HepG2 (cell line): ENCODE results near the gene HOXD3. TPM values are rescaled to one million over a fixed set of nuclear protein-coding genes. Genes with fewer than 3 reads are reported as not detected.

Experiments used
- ATAC-seq: fragments of 200-7000 bp; cut with Tn5 transposase; 3 replicates; pipeline ENCODE4 v1.9.1; 2020; ENCODE audit warnings: mild to moderate bottlenecking, moderate library complexity
- BruUV-seq: library from RNA; stranded (reverse); fragments of 400-500 nt; replicated peaks from 2 replicates; lab custom pipeline; 2021; lab: Mats Ljungman, UMichigan
- CTCF ChIA-PET: fragments of 300-600 bp; formaldehyde crosslinking; extraction: SDS; loops from one replicate; lab custom pipeline; 2021; ENCODE audit warnings: low total read pairs, inconsistent platforms, low intra/inter-chr PET ratio; lab: Yijun Ruan, JAX
- POLR2A ChIA-PET: fragments of 350-600 bp; sonication (Branson Sonifier 250); formaldehyde crosslinking; loops from one replicate; lab custom pipeline; 2020; ENCODE audit warnings: antibody characterized with exemption, inconsistent platforms; lab: Yijun Ruan, JAX
- DNase-seq: peaks from one replicate; pipeline ENCODE4 v3.0.0-alpha.2; 2015; ENCODE audit warnings: low spot score
- FAIRE-seq: peaks from 3 replicates; lab custom pipeline; 2011; peaks lifted over from hg19 to GRCh38; lab: Jason Lieb, UNC
- H2AFZ ChIP-seq: one replicate; pipeline ENCODE4 v1.6.1; 2011; ENCODE audit warnings: low read length, inconsistent platforms
- H3K27ac ChIP-seq: fragments of 300-600 bp; 3 replicates; pipeline ENCODE4 v1.8.0; 2011; ENCODE audit warnings: mixed run types, mild to moderate bottlenecking, mixed read lengths, low read length, inconsistent platforms; ENCODE audit not compliant: insufficient read depth; ENCODE audit errors: extremely low read length
- H3K27me3 ChIP-seq, 2 experiments: fragments of 200-600 bp in 1 of 2; 2 replicates in 1 of 2; 3 replicates in 1 of 2; pipeline versions ENCODE4 v1.6.0 to v1.8.0; 2011; ENCODE audit warnings: low read length in 2 of 2, mild to moderate bottlenecking in 2 of 2, moderate library complexity in 2 of 2, inconsistent platforms in 1 of 2; ENCODE audit not compliant: insufficient read depth in 2 of 2, control insufficient read depth in 1 of 2
- H3K36me3 ChIP-seq, 2 experiments: fragments of 200-600 bp in 1 of 2; replicated peaks in 1 of 2; 2 replicates in 1 of 2; 3 replicates in 1 of 2; pipeline versions ENCODE4 v1.5.1 to v1.8.0; 2011; ENCODE audit warnings: low read length in 2 of 2, inconsistent platforms in 1 of 2; ENCODE audit not compliant: insufficient read depth in 2 of 2, control insufficient read depth in 1 of 2
- H3K4me1 ChIP-seq: 2 replicates; pipeline ENCODE4 v1.5.1; 2012; ENCODE audit warnings: low read length, inconsistent platforms; ENCODE audit not compliant: insufficient read depth
- H3K4me2 ChIP-seq: 2 replicates; pipeline ENCODE4 v1.6.0; 2011; ENCODE audit warnings: low read depth, low read length, inconsistent platforms
- H3K4me3 ChIP-seq, 3 experiments: fragments of 200-600 bp in 1 of 3; sonication (generic), shearing (Covaris generic) in 1 of 3; replicated peaks in 1 of 3; 2 replicates each; pipeline ENCODE4 v1.5.1; 2011 to 2016; ENCODE audit warnings: low read length in 3 of 3, inconsistent platforms in 2 of 3, low read depth in 2 of 3, mild to moderate bottlenecking in 2 of 3, control low read depth in 1 of 3, mixed read lengths in 1 of 3; ENCODE audit not compliant: insufficient read depth in 1 of 3
- H3K79me2 ChIP-seq: one replicate; pipeline ENCODE4 v1.6.1; 2011; ENCODE audit warnings: low read length, inconsistent platforms; ENCODE audit not compliant: insufficient read depth
- H3K9ac ChIP-seq: 2 replicates; pipeline ENCODE4 v1.6.0; 2011; ENCODE audit warnings: mild to moderate bottlenecking, low read depth, low read length, inconsistent platforms; ENCODE audit not compliant: insufficient read depth
- H3K9me3 ChIP-seq: 2 replicates; pipeline ENCODE4 v1.5.1; 2012; ENCODE audit warnings: mild to moderate bottlenecking, low read length
- H4K20me1 ChIP-seq: 2 replicates; pipeline ENCODE4 v1.6.0; 2011; ENCODE audit warnings: inconsistent platforms, mild to moderate bottlenecking, low read length, moderate library complexity; ENCODE audit not compliant: insufficient read depth
- ARNT ChIP-seq: fragments of 450-650 bp; IDR thresholded peaks from 2 replicates; pipeline ENCODE4 v1.6.1; 2017
- HNRNPLL ChIP-seq: fragments of 200-400 bp; formaldehyde crosslinking; IDR thresholded peaks from 2 replicates; pipeline ENCODE4 v1.6.1; 2017; ENCODE audit warnings: mild to moderate bottlenecking, low read depth, low read length; ENCODE audit not compliant: poor library complexity, severe bottlenecking
- ZNF235 ChIP-seq: sonication (generic); formaldehyde crosslinking; IDR thresholded peaks from 2 replicates; pipeline ENCODE4 v1.8.1; 2023; ENCODE audit warnings: mild to moderate bottlenecking, missing genetic modification reagents, borderline replicate concordance
- ZNF383 ChIP-seq: sonication (generic); formaldehyde crosslinking; IDR thresholded peaks from 2 replicates; pipeline ENCODE4 v1.4.0; 2020; ENCODE audit warnings: missing genetic modification reagents, mild to moderate bottlenecking, borderline replicate concordance
- ZNF777 ChIP-seq: sonication (generic); formaldehyde crosslinking; IDR thresholded peaks from 2 replicates; pipeline ENCODE4 v1.4.0; 2020; ENCODE audit warnings: missing genetic modification reagents
- ZNF841 ChIP-seq: sonication (generic); formaldehyde crosslinking; IDR thresholded peaks from 2 replicates; pipeline ENCODE4 v1.8.1; 2023; ENCODE audit warnings: missing genetic modification reagents, borderline replicate concordance
- WGBS: methylation state at CpG from one replicate; pipeline ENCODE4 v1.1.6; 2017; ENCODE audit warnings: low lambda C conversion rate; 5-methylcytosine and 5-hydroxymethylcytosine counted together
- in situ Hi-C: cut with HindIII; loops from 2 replicates; pipeline ENCODE4 v1.10.0; 2017; ENCODE audit warnings: low pct_unique_long_range_greater_than_20kb; ENCODE audit not compliant: extremely low pct_ligation_motif_present
- intact Hi-C: fragments of 100-400 bp; cut with micrococcal nuclease; formaldehyde crosslinking; loops from one replicate; pipeline ENCODE4 v1.10.0; 2022; ENCODE audit not compliant: unreplicated experiment
- polyA plus RNA-seq, 8 experiments: library from polyadenylated mRNA; depleted of rRNA in 3 of 8; stranded (reverse) in 7 of 8; unstranded in 1 of 8; fragments of >200 nt; fragmentation: Illumina TruSeq in 4 of 8; extraction: Trizol in 4 of 8; gene quantifications; 2 replicates each; pipeline versions ENCODE4 v1.2.1 to v1.2.3, GENCODE V29; 2011 to 2016; ENCODE audit warnings: low read depth in 4 of 8, missing spikeins in 1 of 8, mixed read lengths in 1 of 8; ENCODE audit not compliant: insufficient read depth in 1 of 8
- total RNA-seq, 5 experiments: library from RNA; depleted of rRNA; stranded (reverse); fragments of >200 nt; fragmentation: Illumina TruSeq; extraction: Trizol; gene quantifications; 2 replicates each; pipeline ENCODE4 v1.2.3, GENCODE V29; 2016; ENCODE audit warnings: low read depth in 1 of 5

Gene HOXD3
- total and polyA plus RNA-seq, 2 of the 13 experiments (the other 11 are each of a cell fraction or from before 2014, with no cell fraction given) = 0.05 to 0.09 TPM

GRCh38 chr2:176136374-176137251 lies 20.5 kb upstream of the HOXD3 start:
- Histone ChIP-seq H3K9ac (no peak overlapping the region), H2AFZ (no peak overlapping the region)
- intact Hi-C loops = no loop called here

GRCh38 chr2:176137252-176137580 lies 19.9 kb upstream of the HOXD3 start:
- Histone ChIP-seq H3K4me3 (no peak overlapping the region), H4K20me1 (no peaks in the 10 kb centered on the region), H3K79me2 (no peaks in the 10 kb centered on the region), H3K27me3 (peaks cover 9 to 91% of the 10 kb centered on the region in 2 experiments; a peak in 4 of 5 replicates), H3K9ac (no peak overlapping the region), H3K27ac (no peak overlapping the region), H2AFZ (no peak overlapping the region), H3K4me1 (peaks cover 11% of the 10 kb centered on the region), H3K4me2 (no peak overlapping the region), H3K36me3 (no peaks in the 10 kb centered on the region), H3K9me3 (no peaks in the 10 kb centered on the region)
- TF ChIP-seq ZNF841 = no peak
- TF ChIP-seq ZNF235 (CRISPR knock-in tag) = no peak
- no peak for TF ChIP-seq ZNF383 (CRISPR knock-in tag)
- no TSS peak for BruUV-seq
- ChIA-PET POLR2A (no interaction called here), CTCF (no interaction called here)
- ATAC-seq (no peak), DNase-seq (no peak), FAIRE-seq (no peak)
- WGBS = 25% methylated on average over 2 of the region's 2 CpGs
- intact Hi-C loops = no loop called here
- in situ Hi-C loops = no loop called here

More at GRCh38 chr2:176136374-176137251, 20.5 kb upstream of the HOXD3 start:
- Histone ChIP-seq H3K27me3 (peaks cover 9 to 89% of the 10 kb centered on the region in 2 experiments; a peak in 4 of 5 replicates), H3K79me2 (no peaks in the 10 kb centered on the region), H3K4me2 (0 out of 2 replicates have a peak overlapping the region, but pooled peaks have one; percentile 4), H3K9me3 (no peaks in the 10 kb centered on the region), H3K4me3 (no peak overlapping the region; a peak in 1 of 6 replicates), H3K27ac (no peak overlapping the region), H3K36me3 (no peaks in the 10 kb centered on the region), H3K4me1 (peaks cover 11% of the 10 kb centered on the region), H4K20me1 (no peaks in the 10 kb centered on the region)
- FAIRE-seq (no peak), DNase-seq (no peak), ATAC-seq (peak; percentile 19)
- ChIA-PET POLR2A (no interaction called here), CTCF (no interaction called here)
- TF ChIP-seq HNRNPLL (peak; percentile 39), ZNF777 (CRISPR knock-in tag) (0 out of 2 replicates have a peak, but pooled peaks have one; percentile 25), ARNT (no peak)
- in situ Hi-C loops = no loop called here
- 34% methylated on average over 37 of the region's 71 CpGs for WGBS
- no TSS peak for BruUV-seq
